ENCODE data around the gene ALOX5AP. TPM values are rescaled to one million over a fixed set of nuclear protein-coding genes. Genes with fewer than 3 reads are reported as not detected.

ALOX5AP gene
- total RNA-seq, 6 experiments from 2014 or later, result not detected

- no peak overlapping the region for H3K4me3 Mint-ChIP-seq
- DNase-seq, result no peak
- H3K27ac Mint-ChIP-seq, result no peak overlapping the region
- H3K9me3 Mint-ChIP-seq, result no peaks in the 10 kb centered on the region
- TF ChIP-seq CTCF (IDR thresholded peaks at IDR 0.05), result peak; percentile 66
- no peaks in the 10 kb centered on the region; the same call in 1 of the 2 replicates for H3K27me3 Mint-ChIP-seq (ENCODE audit: insufficient read depth)
- H3K4me1 Mint-ChIP-seq (ENCODE audit: low read depth), result peaks cover 42% of the 10 kb centered on the region
- no peaks in the 10 kb centered on the region for H3K36me3 Mint-ChIP-seq (ENCODE audit: low read depth)
Observed at GRCh38 chr13:30804474-30804873, 69.1 kb downstream of the ALOX5AP start.

GRCh38 chr13:30805132-30805537 is 69.8 kb downstream of the ALOX5AP start:
- no peak for DNase-seq
- Mint-ChIP-seq H3K4me1 (ENCODE audit: low read depth) (peaks cover 42% of the 10 kb centered on the region), H3K9me3 (no peaks in the 10 kb centered on the region), H3K27ac (no peak overlapping the region), H3K4me3 (no peak overlapping the region), H3K36me3 (ENCODE audit: low read depth) (no peaks in the 10 kb centered on the region), H3K27me3 (ENCODE audit: insufficient read depth) (no peaks in the 10 kb centered on the region; the same call in 1 of the 2 replicates)
- TF ChIP-seq CTCF (IDR thresholded peaks at IDR 0.05), result no peak

GRCh38 chr13:30805603-30806011 is 70.3 kb downstream of the ALOX5AP start:
- H3K9me3 Mint-ChIP-seq, result no peaks in the 10 kb centered on the region
- TF ChIP-seq CTCF (IDR thresholded peaks at IDR 0.05), result no peak
- no peaks in the 10 kb centered on the region for H3K36me3 Mint-ChIP-seq (ENCODE audit: low read depth)
- H3K4me3 Mint-ChIP-seq, result no peak overlapping the region
- peaks cover 42% of the 10 kb centered on the region for H3K4me1 Mint-ChIP-seq (ENCODE audit: low read depth)
- H3K27me3 Mint-ChIP-seq (ENCODE audit: insufficient read depth), result no peaks in the 10 kb centered on the region; the same call in 1 of the 2 replicates
- no peak for DNase-seq
- peak overlapping the region; percentile 87 for H3K27ac Mint-ChIP-seq

- Mint-ChIP-seq H3K27me3 (ENCODE audit: insufficient read depth) (no peaks in the 10 kb centered on the region; the same call in 1 of the 2 replicates), H3K4me1 (ENCODE audit: low read depth) (peaks cover 42% of the 10 kb centered on the region), H3K36me3 (ENCODE audit: low read depth) (no peaks in the 10 kb centered on the region), H3K9me3 (no peaks in the 10 kb centered on the region), H3K27ac (peak overlapping the region; percentile 87), H3K4me3 (peak overlapping the region; percentile 9; the same call in 1 of the 2 replicates)
- no peak for TF ChIP-seq CTCF (IDR thresholded peaks at IDR 0.05)
- peak; percentile 76 for DNase-seq
Observed at GRCh38 chr13:30806784-30807183, 71.4 kb downstream of the ALOX5AP start.

- Mint-ChIP-seq H3K4me1 (ENCODE audit: low read depth) (peaks cover 42% of the 10 kb centered on the region), H3K27ac (peak overlapping the region; percentile 44), H3K4me3 (no peak overlapping the region), H3K27me3 (ENCODE audit: insufficient read depth) (no peaks in the 10 kb centered on the region; the same call in 1 of the 2 replicates), H3K36me3 (ENCODE audit: low read depth) (no peaks in the 10 kb centered on the region), H3K9me3 (no peaks in the 10 kb centered on the region)
- no peak for TF ChIP-seq CTCF (IDR thresholded peaks at IDR 0.05)
- no peak for DNase-seq
Observed at GRCh38 chr13:30807392-30807791, 72.0 kb downstream of the ALOX5AP start.

GRCh38 chr13:30808600-30808999 is 73.3 kb downstream of the ALOX5AP start:
- H3K27ac Mint-ChIP-seq, result no peak overlapping the region
- no peaks in the 10 kb centered on the region for H3K36me3 Mint-ChIP-seq (ENCODE audit: low read depth)
- no peak overlapping the region for H3K4me3 Mint-ChIP-seq
- no peaks in the 10 kb centered on the region for H3K9me3 Mint-ChIP-seq
- TF ChIP-seq CTCF (IDR thresholded peaks at IDR 0.05), result peak; percentile 50
- no peaks in the 10 kb centered on the region; the same call in 1 of the 2 replicates for H3K27me3 Mint-ChIP-seq (ENCODE audit: insufficient read depth)
- H3K4me1 Mint-ChIP-seq (ENCODE audit: low read depth), result peaks cover 31% of the 10 kb centered on the region
- no peak for DNase-seq
